HFFc6 (cell line): ENCODE data around the gene ATG16L2. TPM values are rescaled to one million over a fixed set of nuclear protein-coding genes. Genes with fewer than 3 reads are reported as not detected.
A peak's percentile ranks its signal among the peaks of the same experiment; 100 is the strongest.
"Not testable (repeated sequence)": the region's sequence is repeated elsewhere in the genome, so short reads cannot be mapped to it uniquely, and the experiment has no call there.

Source experiments
- DNase-seq: peaks from one replicate; pipeline ENCODE4 v3.0.0-alpha.2; 2018
- H3K27ac Mint-ChIP-seq: 2 replicates; pipeline ENCODE4 v1.8.0; 2020; ENCODE audit warnings: mild to moderate bottlenecking, mixed read lengths
- H3K27me3 Mint-ChIP-seq: 2 replicates; pipeline ENCODE4 v1.8.0; 2021; ENCODE audit warnings: mild to moderate bottlenecking, moderate library complexity, mixed read lengths; ENCODE audit not compliant: insufficient read depth
- H3K36me3 Mint-ChIP-seq: 2 replicates; pipeline ENCODE4 v1.8.0; 2021; ENCODE audit warnings: low read depth, mixed read lengths
- H3K4me1 Mint-ChIP-seq: 2 replicates; pipeline ENCODE4 v1.8.0; 2020; ENCODE audit warnings: low read depth, mixed read lengths
- H3K4me3 Mint-ChIP-seq: 2 replicates; pipeline ENCODE4 v1.8.0; 2020; ENCODE audit warnings: mild to moderate bottlenecking, moderate library complexity, mixed read lengths
- H3K9me3 Mint-ChIP-seq: 2 replicates; pipeline ENCODE4 v1.8.0; 2020; ENCODE audit warnings: mild to moderate bottlenecking, mixed read lengths
- total RNA-seq, 6 experiments: library from RNA; stranded (reverse); fragmentation: NEBNext Ultra II Directional; extraction: Animal tissue kit (Norgen Biotek cat#: 25700); gene quantifications; 2 replicates in 1 of 6; 3 replicates in 5 of 6; pipeline ENCODE4 v1.2.3, GENCODE V29; 2021
- TF ChIP-seq, protein P1 (sequence below): fragments of 200-600 bp; sonication (generic); IDR thresholded peaks from 2 replicates; pipeline ENCODE4 v1.5.0; 2021; ENCODE audit warnings: antibody characterized with exemption, mild to moderate bottlenecking

The ATG16L2 gene
- total RNA-seq, 6 experiments from 2014 or later, result 5.4 to 9.5 (median 7.6) TPM

DNA sequence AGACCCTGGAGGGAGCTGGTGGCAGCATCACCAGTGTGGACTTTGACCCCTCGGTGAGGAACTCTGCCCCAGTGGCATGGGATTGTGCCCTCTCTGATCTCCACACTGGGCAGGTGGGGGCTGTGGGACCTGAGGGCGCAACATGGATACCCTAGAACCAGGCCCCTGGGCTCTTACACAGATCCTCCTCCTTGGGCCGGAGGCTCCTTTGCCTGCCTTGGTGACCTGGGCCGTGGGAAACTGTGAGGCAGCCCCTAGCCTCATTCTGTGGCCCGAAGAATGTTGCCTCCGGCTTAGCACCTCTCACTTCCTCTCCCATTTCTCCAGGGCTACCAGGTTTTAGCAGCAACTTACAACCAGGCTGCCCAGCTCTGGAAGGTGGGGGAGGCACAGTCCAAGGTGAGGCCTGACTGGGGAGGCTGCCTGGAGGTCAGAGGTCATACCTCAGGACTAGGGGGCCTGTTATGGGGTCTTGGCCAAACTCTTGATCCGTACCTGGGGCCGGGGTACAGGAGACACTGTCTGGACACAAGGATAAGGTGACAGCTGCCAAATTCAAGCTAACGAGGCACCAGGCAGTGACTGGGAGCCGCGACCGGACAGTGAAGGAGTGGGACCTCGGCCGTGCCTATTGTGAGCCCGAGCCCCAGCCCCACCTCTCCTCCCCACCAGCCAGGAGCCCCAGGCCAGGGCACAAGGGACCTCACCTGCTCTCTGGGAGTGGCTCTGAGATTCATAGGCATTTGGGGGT, 12.2 kb downstream of the ATG16L2 start:
- no peak overlapping the region for H3K4me3 Mint-ChIP-seq
- H3K36me3 Mint-ChIP-seq, result no peaks in the 10 kb centered on the region

DNA sequence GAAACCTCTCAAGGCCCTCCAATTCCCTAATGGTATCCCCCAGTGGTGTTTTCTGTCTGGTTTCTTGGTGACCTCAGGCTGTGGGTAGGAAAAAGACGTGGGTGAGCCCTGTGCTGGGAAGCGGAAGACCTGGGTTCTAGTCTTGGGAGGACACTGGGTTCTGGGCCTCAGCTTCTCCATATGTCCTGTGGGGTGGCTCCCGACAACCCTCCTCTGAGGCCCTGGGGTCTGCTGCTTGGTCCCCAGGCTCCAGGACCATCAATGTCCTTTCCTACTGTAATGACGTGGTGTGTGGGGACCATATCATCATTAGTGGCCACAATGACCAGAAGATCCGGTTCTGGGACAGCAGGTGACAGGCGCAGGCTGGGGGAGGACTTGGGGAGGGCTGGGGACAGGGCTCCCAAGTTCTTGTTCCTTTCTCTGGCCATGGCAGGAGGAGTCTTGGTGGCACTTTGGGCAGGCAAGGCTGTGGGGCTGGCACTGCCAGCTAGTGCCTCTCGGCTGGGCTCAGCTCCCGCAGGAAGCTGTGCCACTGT, 12.8 kb downstream of the ATG16L2 start:
- TF ChIP-seq, protein P1, sequence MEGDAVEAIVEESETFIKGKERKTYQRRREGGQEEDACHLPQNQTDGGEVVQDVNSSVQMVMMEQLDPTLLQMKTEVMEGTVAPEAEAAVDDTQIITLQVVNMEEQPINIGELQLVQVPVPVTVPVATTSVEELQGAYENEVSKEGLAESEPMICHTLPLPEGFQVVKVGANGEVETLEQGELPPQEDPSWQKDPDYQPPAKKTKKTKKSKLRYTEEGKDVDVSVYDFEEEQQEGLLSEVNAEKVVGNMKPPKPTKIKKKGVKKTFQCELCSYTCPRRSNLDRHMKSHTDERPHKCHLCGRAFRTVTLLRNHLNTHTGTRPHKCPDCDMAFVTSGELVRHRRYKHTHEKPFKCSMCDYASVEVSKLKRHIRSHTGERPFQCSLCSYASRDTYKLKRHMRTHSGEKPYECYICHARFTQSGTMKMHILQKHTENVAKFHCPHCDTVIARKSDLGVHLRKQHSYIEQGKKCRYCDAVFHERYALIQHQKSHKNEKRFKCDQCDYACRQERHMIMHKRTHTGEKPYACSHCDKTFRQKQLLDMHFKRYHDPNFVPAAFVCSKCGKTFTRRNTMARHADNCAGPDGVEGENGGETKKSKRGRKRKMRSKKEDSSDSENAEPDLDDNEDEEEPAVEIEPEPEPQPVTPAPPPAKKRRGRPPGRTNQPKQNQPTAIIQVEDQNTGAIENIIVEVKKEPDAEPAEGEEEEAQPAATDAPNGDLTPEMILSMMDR, result no peak
- Mint-ChIP-seq H3K9me3 (no peaks in the 10 kb centered on the region), H3K27me3 (peaks cover 21% of the 10 kb centered on the region), H3K4me3 (no peak overlapping the region), H3K36me3 (no peaks in the 10 kb centered on the region), H3K4me1 (peaks cover 21% of the 10 kb centered on the region), H3K27ac (no peak overlapping the region)
- DNase-seq, result no peak

More for the DNA sequence above, 12.2 kb downstream of the ATG16L2 start:
- H3K4me1 Mint-ChIP-seq, result peaks cover 15% of the 10 kb centered on the region
- DNase-seq, result no peak
- TF ChIP-seq, protein P1, result no peak
- no peak overlapping the region for H3K27ac Mint-ChIP-seq
- H3K27me3 Mint-ChIP-seq, result peaks cover 21% of the 10 kb centered on the region
- no peaks in the 10 kb centered on the region for H3K9me3 Mint-ChIP-seq

DNA sequence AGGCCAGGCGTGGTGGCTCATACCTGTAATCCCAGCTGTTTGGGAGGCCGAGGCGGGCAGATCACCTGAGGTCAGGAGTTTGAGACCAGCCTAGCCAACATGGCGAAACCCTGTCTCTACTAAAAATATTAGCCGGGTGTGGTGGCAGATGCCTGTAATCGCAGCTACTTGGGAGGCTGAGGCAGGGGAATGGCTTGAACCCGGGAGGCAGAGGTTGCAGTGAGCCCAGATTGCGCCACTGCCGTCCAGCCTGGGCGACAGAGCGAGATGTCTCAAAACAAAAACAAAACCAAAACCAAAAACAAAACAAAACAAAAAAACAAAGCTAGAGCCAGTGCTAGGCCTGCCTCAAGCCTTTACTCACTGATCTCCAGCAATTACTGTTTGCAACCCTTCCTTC, 13.4 kb downstream of the ATG16L2 start:
- not testable (repeated sequence) for H3K9me3 Mint-ChIP-seq, DNase-seq, H3K4me3 Mint-ChIP-seq, H3K36me3 Mint-ChIP-seq
- H3K27me3 Mint-ChIP-seq, result peaks cover 21% of the 10 kb centered on the region
- H3K4me1 Mint-ChIP-seq, result peaks cover 23% of the 10 kb centered on the region
- H3K27ac Mint-ChIP-seq, result peak overlapping the region; percentile 26; the same call in 1 of the 2 replicates

- H3K36me3 Mint-ChIP-seq, result 0 out of 2 replicates have a peak, but pooled peaks cover 3% of the 10 kb centered on the region
- TF ChIP-seq, protein P1, result no peak
- no peaks in the 10 kb centered on the region for H3K9me3 Mint-ChIP-seq
- no peak for DNase-seq
- no peak overlapping the region for H3K4me3 Mint-ChIP-seq
- H3K27me3 Mint-ChIP-seq, result peaks cover 21% of the 10 kb centered on the region
- peaks cover 23% of the 10 kb centered on the region for H3K4me1 Mint-ChIP-seq
- H3K27ac Mint-ChIP-seq, result peak overlapping the region; percentile 26; the same call in 1 of the 2 replicates
Observed at GRCh38 chr11:72828081-72828567, 13.9 kb downstream of the ATG16L2 start.

DNA sequence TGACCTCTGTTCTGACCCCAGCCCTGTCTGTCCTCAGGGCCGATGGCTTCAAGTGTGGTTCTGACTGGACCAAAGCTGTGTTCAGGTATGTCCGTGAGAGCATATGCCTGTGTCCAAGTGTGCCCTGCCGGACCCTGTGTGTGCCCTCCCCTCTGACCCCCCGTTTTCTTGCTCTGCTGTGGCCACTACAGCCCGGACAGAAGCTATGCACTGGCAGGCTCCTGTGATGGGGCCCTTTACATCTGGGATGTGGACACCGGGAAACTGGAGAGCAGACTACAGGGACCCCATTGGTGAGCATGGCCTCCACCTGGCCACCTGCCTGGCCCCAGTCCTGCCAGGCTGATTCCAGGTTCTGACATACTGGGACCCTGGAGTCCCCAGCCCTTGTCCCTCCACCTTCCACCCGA, 14.5 kb downstream of the ATG16L2 start:
- DNase-seq, result no peak
- TF ChIP-seq, protein P1, result no peak
- no peak overlapping the region for H3K4me3 Mint-ChIP-seq
- H3K27ac Mint-ChIP-seq, result no peak overlapping the region
- no peaks in the 10 kb centered on the region for H3K9me3 Mint-ChIP-seq
- peaks cover 16% of the 10 kb centered on the region for H3K27me3 Mint-ChIP-seq
- H3K4me1 Mint-ChIP-seq, result peaks cover 23% of the 10 kb centered on the region
- H3K36me3 Mint-ChIP-seq, result 0 out of 2 replicates have a peak, but pooled peaks cover 6% of the 10 kb centered on the region

DNA sequence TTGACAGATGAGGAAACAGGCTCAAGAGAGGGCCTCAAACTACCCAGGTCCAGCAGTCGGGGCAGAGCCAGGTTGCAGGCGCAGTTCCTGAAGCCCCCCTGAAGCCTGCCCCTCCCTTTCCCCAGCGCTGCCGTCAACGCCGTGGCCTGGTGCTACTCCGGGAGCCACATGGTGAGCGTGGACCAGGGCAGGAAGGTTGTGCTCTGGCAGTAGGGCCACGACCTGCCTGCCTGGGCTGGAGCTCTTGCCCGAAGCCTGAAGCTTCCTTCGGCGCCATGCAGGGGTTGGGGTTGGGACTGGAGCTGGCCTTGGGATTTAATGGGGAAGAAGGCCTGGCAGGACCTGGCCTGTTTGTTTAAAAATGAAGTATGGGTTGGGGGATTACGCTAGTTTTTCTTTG, 15.0 kb downstream of the ATG16L2 start:
- TF ChIP-seq, protein P1, result no peak
- H3K9me3 Mint-ChIP-seq, result no peaks in the 10 kb centered on the region
- peaks cover 23% of the 10 kb centered on the region for H3K4me1 Mint-ChIP-seq
- H3K4me3 Mint-ChIP-seq, result no peak overlapping the region
- H3K27ac Mint-ChIP-seq, result no peak overlapping the region
- DNase-seq, result no peak
- 0 out of 2 replicates have a peak, but pooled peaks cover 6% of the 10 kb centered on the region for H3K36me3 Mint-ChIP-seq
- peaks cover 11% of the 10 kb centered on the region for H3K27me3 Mint-ChIP-seq
